Stimulated activated CD8-positive, alpha-beta memory T cell treated with anti-CD3 and anti-CD28 coated beads, Interleukin-7, amount 100 ng/mL, for 1 hour (primary cell): ENCODE measurements around the gene RAB29.
"Not testable (repeated sequence)": the region's sequence is repeated elsewhere in the genome, so short reads cannot be mapped to it uniquely, and the experiment has no call there.

Experiments
- DNase-seq, 2 donors: peaks; one replicate each; pipeline ENCODE4 v3.0.0-alpha.2; 2020; ENCODE audit warnings: low read depth in 2 of 2

Gene RAB29

DNA sequence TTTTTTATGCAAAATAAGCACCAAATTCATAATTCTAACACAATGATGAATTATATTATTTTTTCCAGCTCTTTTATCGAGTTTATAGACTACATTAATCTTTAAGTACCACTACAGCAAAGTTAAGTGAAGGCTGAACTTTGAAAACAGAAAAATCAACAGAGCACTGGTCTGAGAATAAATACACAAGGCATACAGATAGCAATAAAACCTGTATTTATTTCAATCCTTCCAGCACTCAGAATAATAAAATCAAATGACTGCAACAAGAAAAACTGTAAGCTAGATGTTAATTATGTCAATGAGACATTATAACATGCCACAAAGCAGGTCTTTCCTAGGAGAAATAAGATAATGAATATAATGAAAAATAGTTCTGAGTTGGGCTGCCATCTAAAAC, 49.8 kb downstream of the RAB29 start:
- DNase-seq: no peak

DNA sequence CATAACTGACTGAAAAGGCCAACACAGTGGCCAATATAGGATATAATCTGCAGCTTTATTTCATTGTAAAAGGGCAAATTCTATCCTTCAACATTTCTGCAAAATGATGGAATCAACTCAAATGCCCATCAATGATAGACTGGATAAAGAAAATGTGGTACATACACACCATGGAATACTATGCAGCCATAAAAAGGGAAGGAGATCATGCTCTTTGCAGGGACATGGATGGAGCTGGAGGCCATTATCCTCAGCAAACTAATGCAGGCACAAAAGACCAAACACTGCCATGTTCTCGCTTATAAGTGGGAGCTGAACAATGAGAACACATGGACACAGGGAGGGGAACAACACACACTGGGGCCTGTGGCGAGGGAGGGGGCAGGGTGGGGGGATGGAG, 54.5 kb downstream of the RAB29 start:
- DNase-seq: not testable (repeated sequence)

DNA sequence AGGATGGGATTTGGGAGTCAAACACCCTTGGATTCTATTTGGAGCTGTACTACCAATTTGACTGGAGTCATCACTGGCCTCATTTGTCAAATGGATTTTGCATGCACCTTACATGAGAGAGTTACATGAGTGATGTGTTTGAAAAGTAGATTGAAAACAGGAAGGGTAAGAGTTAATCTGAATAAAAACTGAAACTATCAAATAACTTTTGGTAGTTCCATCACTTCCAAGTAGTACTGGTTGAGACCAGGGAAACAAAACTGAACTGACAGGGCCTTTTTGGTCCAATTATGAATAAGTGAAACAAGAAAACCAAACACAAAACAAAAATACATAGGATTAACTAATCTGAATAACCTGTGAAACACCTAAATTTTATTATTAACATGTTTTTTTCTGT, 55.5 kb downstream of the RAB29 start:
- no peak for DNase-seq

DNA sequence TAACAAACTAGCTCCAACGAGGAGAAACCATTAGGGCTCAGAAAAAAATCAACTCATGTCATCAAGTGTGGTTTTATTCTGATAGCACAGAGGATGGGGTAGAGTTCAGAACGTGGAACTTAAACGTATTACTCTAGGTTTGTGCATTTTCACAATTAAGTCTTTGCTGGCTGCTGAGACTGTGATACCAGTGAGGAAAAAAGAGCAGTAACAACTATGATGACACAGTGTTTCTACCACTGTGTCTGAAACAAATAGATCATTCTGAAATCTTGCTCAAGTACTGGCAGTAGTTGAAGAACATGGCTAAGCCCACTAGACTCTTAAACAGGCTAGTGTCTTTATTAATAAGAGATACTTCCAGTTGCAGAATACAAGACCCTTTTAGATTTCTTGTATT, 56.3 kb downstream of the RAB29 start:
- DNase-seq: no peak
